GM18505 (cell line): ENCODE data around the gene HNRNPR.
"Not testable (repeated sequence)": the region's sequence is repeated elsewhere in the genome, so short reads cannot be mapped to it uniquely, and the experiment has no call there.

Experiments
- ATAC-seq: cut with Tn5 transposase; IDR thresholded peaks from one replicate; pipeline ENCODE4 v1.9.1; 2021; ENCODE audit not compliant: unreplicated experiment
- POLR2A ChIP-seq: IDR thresholded peaks from 4 replicates; pipeline ENCODE4 v1.6.1; 2011; ENCODE audit warnings: borderline replicate concordance; ENCODE audit not compliant: insufficient read depth, insufficient read length; ENCODE audit errors: extremely low read depth

Gene HNRNPR

DNA sequence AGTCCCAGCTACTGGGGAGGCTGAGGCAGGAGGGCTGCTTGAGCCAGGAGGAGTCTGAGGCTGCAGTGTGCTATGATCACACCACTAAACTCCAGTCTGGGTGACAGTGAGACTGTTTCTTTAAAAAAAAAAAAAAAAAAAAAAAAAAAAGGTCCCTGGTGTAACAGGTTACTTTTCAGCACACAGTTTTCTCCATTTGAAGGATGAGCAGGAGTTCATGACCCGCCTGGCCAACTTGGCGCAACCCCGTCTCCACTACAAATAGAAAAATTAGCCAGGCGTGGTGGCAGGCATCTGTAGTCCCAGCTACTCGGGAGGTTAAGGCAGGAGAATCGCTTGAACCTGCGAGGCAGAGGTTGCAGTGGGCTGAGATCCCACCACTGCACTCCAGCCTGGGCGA lies 12.4 kb downstream of the HNRNPR start:
- TF ChIP-seq POLR2A, result no peak
- no peak for ATAC-seq

DNA sequence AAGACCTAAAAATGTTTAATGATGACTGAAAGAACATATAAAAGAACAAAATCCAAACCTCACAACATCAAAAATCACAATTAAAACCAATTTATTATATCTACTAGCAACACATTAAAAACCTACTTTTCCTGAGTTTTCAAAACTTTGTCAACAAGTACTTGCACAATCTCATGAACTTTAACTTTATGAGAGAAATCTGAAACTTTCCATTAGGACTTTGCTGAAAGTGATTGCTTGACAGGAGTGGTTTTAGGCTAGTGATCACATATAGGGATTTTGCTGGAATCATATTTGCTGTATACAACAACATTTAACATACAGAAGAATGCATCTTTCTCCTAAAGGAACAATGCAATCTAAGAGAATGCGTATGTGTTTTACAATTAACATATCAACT lies 13.2 kb downstream of the HNRNPR start:
- no peak for ATAC-seq

DNA sequence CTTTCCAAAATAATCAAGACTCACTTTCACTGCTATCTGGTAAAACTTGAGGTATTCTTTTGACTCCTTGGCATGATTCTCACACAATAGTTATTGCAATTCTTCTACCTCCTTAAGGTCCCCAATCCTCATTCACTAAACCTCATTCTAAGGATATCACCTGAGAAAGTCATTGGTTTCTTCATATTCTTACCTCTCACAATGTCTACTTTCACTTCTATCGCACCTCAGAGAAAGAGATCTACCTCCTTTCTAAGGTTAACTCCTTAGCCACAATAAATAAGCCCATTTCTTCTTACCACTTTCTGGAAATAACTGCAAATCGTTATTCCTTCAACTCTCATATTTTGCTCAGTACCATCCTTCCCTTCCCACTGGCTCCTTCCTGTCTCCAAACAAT lies 18.7 kb downstream of the HNRNPR start:
- no peak for TF ChIP-seq POLR2A
- ATAC-seq, result no peak

More for the DNA sequence above, 13.2 kb downstream of the HNRNPR start:
- no peak for TF ChIP-seq POLR2A

DNA sequence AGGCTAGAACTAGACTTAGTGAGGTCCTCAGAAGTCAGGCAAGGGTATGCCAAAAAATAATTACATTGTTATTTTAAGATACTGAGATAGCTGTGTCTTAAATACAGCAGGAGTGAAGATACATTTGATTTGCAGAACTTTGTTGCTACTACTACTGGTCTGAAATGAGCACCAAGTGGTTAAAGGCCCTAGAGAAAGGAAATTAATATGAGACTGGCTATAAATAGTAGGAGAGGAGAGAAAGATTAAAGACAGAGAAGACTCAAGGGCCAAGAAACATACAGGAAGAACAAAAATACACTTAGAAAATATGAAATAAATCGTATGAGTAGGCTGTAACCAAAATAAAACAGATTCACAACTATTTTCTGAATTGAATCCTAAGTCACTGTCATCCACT lies 21.3 kb downstream of the HNRNPR start:
- TF ChIP-seq POLR2A, result no peak
- no peak for ATAC-seq

DNA sequence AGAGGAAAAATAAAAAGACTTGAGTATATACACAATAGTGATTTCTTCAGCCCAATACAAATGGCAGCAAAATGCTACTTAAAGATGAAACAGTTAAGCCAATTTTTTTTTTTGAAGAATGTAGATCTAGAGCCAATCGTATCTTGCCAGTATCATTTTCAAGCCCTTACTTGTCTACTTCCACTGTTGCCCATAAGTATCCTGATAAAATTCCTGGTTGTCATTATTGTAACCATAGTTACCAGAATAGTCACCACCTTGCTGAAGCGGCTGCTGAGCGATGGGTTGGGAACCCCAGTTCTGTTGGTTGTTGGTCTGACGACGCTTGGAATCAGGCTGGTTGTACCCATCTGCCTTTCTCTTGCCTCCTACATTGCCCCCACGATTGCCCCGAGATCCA lies 33.8 kb downstream of the HNRNPR start:
- not testable (repeated sequence) for ATAC-seq

DNA sequence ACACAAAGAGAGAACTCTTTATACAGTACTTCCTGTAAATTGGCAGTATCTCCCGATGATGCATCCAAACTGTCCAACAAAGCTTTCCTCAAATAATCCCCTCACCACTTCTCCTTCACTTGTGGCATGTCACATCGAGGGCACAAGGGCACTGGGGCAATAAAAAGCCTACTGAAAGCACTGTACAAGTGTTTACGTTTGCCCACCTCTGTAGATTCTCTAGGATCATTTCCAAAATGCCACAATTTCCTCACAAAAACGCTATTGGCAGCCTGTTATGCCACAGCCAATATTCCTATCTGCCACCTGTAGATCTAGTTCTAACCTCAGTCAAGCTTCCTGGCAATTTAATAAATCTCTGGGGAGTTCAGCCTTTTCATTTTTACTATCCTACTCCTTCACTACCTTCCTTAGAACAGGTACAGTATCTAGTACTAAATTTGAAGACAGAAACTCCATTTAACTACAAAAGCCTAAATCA lies 39.9 kb downstream of the HNRNPR start:
- no peak for TF ChIP-seq POLR2A
- ATAC-seq, result no peak

DNA sequence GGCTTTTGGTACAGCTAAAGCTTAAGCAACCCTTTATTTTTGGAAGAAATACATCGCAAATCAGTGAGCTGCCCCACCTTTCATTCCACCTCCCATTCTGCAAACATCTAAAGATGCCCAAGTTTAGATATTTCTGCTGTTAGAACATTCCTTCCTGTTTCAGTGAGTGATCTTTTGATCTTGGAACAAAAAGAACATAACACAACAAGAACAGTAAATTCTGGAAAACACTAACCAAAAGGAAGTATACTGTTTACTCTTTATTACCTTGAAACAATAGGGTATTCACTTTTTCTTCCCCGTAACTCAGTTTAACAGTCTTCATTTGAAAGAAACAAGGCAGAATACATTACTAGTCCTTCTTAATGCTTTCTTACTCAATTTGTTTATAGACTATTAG lies 40.6 kb downstream of the HNRNPR start:
- no peak for TF ChIP-seq POLR2A
- no peak for ATAC-seq

DNA sequence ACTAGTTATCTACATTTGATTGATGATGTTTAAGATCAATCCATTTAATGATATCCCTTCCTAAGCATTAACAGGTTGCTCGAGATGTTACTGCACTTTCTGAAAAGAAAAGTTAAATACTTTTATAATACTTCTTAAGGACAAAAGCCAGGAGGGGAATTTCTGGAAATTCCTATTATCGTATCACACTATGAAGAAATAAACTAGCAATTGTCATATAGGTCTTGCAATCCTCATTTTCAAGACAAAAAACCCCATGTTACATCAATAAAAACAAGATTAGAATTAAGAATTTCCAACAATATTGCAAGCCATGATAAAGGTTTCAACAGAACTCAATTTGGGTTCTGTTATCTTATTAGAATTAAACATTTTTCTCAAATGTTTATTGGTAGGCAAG lies 47.2 kb downstream of the HNRNPR start:
- no peak for TF ChIP-seq POLR2A

DNA sequence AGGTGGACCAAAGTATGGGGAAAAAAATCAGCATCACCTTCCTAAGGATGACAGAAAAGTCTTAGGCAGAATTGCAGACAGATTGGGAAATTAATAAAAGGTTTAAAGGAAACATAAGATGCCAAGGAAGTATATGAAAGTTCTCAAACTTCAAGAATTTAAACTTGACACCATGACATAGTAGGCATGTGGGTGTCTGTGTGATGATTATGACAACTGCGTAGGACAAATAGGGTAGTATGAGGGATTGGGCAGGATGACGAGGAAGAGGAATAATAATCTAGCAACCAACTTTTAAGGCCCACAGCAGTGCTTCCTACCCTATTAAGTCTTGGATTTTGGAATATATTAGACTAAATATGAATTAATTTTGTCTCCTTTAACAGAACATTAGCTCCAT lies 52.4 kb downstream of the HNRNPR start:
- ATAC-seq, result no peak
- no peak for TF ChIP-seq POLR2A

More for the DNA sequence above, 47.2 kb downstream of the HNRNPR start:
- no peak for ATAC-seq

DNA sequence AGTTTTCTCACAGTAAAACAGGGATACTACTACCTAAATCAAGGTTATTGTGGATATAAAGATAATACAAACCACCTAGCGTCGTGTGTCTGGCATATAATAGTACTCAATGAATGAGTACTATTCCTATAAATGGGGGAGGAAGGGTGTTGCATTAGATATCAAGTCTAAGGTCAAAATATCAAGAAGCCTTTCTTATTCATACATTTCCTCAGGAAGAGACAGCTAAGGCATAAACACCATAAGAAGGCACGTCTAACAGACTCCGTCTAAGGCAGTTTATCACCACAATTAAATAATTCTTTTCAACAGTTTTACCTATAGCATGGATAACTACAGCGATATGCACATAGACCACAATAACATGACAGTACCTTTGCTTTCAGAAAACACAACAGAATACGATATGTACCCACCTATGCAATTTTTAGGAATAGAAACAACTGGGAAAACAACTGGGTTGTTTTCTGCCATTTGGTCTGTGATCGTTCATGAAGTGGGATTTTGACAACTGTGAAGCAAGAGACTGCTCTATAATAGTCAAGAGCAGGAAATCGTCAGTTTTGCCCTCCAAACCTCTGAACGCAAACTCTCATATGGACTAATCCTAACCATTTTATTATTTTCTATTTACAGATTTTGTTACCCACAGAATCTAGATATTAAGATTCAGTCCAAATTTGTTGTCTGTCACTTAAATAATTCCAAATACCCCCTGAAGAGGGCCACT lies 53.1 kb downstream of the HNRNPR start:
- TF ChIP-seq POLR2A, result no peak
- ATAC-seq, result no peak

DNA sequence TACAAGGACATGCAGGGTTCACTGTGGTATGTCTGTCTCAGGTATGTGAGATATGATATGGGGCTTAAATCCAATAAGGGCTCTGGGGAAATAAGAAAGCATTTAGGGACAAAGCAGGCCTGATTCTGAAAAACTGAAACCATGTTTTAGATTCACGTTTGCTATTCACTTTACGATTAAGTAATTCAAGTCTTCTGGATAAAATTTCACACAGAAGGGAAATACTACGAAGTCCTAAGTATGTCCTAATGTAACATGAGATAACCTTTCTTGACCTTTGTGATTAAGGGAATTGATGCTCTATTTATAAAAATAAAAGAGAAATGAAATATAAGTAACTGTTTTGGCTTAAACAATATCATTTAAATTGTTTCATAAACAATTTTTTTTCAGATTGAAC lies 55.4 kb downstream of the HNRNPR start:
- no peak for TF ChIP-seq POLR2A
- ATAC-seq, result no peak

DNA sequence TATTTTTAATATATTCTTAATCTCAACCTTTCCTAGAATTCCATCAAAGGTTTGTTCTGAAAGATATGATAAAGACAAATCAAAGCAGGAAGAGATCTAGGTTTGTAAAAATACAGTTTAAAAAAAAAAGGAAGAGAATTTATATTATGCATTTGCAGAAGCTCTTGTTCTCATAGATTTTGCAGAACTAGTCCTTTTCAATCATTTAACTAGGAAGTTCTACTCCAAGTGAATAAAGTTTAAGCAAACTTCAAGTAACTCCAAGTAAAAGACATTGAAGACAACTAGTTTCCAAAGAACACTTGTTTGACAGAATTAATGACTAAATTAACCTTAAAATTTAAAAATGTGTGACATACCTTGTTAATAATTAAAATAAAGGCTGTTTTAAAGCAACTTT lies 55.9 kb downstream of the HNRNPR start:
- ATAC-seq, result no peak
- no peak for TF ChIP-seq POLR2A

DNA sequence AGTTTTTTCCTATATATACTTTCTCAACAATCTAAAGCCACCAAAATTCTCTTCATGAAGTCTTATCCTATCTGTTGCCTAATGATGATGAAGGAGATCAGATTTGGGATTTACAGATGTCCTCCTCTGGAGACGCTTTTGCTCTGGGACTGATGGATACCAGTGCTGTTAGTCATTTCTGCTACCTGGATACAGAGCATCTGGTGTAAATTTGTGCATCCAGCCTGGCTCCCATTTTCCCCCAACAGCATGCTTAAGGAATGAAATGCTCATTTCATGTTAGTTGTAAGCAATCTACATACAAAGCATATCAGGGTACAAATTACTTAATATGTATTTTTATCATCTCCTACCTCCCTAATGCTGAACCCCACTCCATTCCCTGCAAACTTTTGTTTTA lies 57.7 kb downstream of the HNRNPR start:
- no peak for TF ChIP-seq POLR2A
- ATAC-seq, result no peak

DNA sequence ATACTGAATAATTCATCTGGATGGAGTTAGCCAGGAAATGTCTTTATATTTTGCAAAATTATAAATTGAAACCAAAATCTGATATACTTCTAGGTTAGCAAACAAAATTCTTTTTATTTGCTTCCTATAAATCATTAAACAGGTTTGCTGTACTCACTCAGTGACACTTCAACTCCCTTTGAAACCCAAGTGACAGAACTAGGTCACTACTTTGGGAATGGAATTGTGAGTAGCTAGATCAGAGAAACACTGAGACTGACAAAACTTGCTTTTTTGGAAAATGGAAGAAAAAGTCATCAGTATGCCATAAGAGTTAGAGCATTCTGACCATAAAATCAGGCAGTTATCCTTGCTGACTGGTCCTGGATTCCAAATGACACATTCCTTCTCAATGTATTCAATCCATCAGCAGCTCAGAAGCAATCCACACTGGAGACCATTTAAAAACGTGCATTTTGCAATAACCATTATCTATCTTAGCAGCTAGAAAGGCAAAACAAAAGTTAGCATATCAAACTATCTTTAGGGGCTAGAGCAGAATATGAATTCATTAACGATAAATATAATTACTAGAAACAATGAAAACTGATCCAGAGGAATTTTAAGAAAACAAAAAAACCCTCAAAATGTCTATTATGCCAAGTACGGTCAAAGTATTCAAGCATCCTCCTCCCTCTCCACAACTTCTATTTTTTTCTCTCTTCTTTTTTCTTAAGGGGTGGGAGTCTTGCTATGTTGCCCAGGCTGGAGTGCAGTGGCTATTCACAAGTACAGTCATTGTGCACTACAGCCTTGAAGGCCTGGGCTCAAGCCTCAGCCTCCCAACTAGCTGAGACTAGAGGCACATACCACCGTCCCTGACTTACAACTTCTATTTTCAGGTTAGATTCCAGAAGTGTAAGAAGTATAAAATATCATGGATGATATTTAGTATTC lies 60.1 kb downstream of the HNRNPR start:
- ATAC-seq, result no peak
- TF ChIP-seq POLR2A, result no peak
